GM10266 (cell line): ENCODE measurements around the gene NTN3.

Source experiments
- DNase-seq: peaks from one replicate; pipeline ENCODE4 v3.0.0; 2012; ENCODE audit errors: extremely low spot score
- CTCF ChIP-seq: IDR thresholded peaks from 2 replicates; pipeline ENCODE4 v1.5.1; 2012; ENCODE audit warnings: mild to moderate bottlenecking, low read depth; ENCODE audit not compliant: control insufficient read depth, insufficient read depth; ENCODE audit errors: missing control alignments

Gene NTN3

GRCh38 chr16:2471016-2471652 is at the start of gene NTN3:
Gene NTN3, plus strand, starts transcription at chr16:2471297. Its CDS starts 405 bp downstream, at chr16:2471702.
- no peak for TF ChIP-seq CTCF
- peak; percentile 77 for DNase-seq

- no peak for DNase-seq
- no peak for TF ChIP-seq CTCF
These were observed 48.8 kb upstream of the NTN3 start for GRCh38 chr16:2422123-2422867.

DNA sequence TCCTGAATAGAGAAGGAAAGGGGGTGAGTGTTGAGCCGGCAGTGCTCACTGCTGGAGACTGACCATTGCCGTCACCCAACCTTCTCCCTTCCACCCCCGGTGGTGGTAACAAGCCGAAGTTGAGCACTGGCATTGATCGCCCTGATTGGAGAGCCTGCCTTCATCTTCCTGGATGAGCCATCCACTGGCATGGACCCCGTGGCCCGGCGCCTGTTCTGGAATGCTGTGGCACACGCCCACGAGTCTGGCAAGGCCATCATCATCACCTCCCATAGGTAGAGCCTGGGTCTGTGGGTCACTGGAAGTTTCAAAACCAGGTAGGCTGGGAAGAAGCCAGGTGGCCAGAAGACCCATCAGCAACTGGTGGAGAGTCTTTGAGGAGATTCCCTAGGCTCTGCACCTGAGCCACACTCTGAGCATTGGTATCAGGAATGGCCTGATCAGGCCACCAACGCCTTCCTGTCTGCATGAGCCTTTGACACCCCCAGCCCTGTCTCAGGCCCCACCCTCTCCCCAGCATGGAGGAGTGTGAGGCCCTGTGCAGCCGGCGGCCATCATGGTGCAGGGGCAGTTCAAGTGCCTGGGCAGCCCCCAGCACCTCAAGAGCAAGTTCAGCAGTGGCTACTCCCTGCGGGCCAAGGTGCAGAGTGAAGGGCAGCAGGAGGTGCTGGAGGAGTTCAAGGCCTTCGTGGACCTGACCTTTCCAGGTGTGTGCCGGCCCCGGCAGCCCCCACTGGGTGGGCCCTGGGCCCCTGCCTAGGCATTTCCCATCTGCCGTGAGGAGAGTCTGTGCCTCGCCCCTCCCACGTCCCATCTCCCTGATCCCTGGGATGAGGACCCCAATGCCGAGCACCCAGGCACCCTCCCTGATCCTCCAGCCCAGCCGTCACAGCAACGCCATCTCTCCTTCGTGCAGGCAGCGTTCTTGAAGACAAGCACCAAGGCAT is 46.8 kb upstream of the NTN3 start:
- no peak for TF ChIP-seq CTCF

GRCh38 chr16:2425008-2425518 is 46.0 kb upstream of the NTN3 start:
- DNase-seq, result no peak
- no peak for TF ChIP-seq CTCF

More for the DNA sequence above, 46.8 kb upstream of the NTN3 start:
- DNase-seq, result no peak

DNA sequence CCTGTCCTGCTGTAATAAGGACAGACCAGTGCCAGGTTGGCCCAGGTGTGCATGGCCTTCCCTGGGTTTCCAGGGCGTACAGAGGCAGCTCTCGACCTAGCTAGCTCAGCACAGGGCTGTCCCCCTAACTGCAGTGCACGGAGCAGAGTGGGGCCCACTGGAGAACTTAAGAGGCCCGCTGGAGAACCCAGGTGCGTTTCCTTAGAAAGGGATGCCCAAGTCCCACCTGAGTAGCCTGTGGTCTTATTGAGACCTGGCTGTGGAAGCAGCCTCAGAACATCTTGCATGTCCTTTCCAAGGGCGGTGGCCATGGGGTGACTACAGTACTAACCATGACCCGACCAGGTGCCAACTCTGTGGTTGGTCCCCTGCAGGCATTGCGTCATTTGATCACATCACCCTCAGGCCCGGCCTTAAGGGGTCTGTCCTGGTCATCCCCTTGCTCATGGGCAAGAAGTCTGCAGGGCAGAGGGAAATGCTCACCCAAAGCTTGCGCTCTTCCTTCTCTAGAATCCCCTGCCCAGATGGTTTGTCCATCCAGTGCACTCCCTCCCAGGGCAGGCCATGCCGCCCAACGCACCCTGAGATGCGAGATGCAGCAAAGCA is 45.2 kb upstream of the NTN3 start:
- no peak for TF ChIP-seq CTCF
- DNase-seq, result no peak

DNA sequence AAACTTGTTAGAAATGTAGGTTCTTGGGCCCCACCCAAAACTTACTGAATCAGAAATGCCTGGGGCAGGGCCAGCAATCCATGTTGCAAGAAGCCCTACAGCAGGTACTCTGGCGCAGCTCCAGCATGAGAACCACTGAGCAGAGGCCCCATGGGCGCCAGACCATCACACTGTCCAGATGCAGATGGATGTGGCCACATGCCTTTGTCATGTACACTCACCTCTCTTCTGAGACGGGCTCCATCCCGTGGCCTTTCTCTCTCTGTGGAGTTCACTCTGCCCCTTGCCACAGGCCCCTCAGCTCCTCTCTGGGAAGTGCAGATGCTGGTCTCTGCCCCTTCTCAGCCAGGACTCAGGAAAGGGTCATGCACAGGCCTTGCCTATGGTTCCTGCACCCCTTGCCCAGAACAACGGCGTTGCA is 44.1 kb upstream of the NTN3 start:
- no peak for DNase-seq
- no peak for TF ChIP-seq CTCF
